Natural killer cell (primary cell): ENCODE data around the gene MASP1. TPM values are rescaled to one million over a fixed set of nuclear protein-coding genes. Genes with fewer than 3 reads are reported as not detected.

Experiments
- ATAC-seq, 3 donors: fragments of 150-1000 bp in 2 of 3; fragments of 200-7000 bp in 1 of 3; cut with Tn5 transposase; 1 replicate in 1 of 3; 2 replicates in 2 of 3; pipeline ENCODE4 v1.10.0; 2021; ENCODE audit warnings: mild to moderate bottlenecking in 2 of 3, moderate library complexity in 2 of 3
- DNase-seq, 2 donors: peaks; one replicate each; pipeline versions ENCODE4 v3.0.0 to v3.0.0-alpha.2; 2013 to 2021; ENCODE audit warnings: mixed read lengths in 1 of 2
- H3K27ac ChIP-seq: one replicate; pipeline ENCODE4 v1.5.1; 2013; ENCODE audit warnings: mild to moderate bottlenecking, low read length
- H3K27me3 ChIP-seq: one replicate; pipeline ENCODE4 v1.6.1; 2013; ENCODE audit warnings: low read length; ENCODE audit not compliant: control insufficient read depth, insufficient read depth
- H3K36me3 ChIP-seq: one replicate; pipeline ENCODE4 v1.6.1; 2013; ENCODE audit warnings: low read length; ENCODE audit not compliant: control insufficient read depth, insufficient read depth
- H3K4me1 ChIP-seq: one replicate; pipeline ENCODE4 v1.6.1; 2013; ENCODE audit warnings: low read length; ENCODE audit not compliant: control insufficient read depth, insufficient read depth
- H3K4me3 ChIP-seq: one replicate; pipeline ENCODE4 v1.5.1; 2013; ENCODE audit warnings: low read length
- H3K9me3 ChIP-seq: one replicate; pipeline ENCODE4 v1.6.1; 2013; ENCODE audit warnings: low read length; ENCODE audit not compliant: control insufficient read depth, insufficient read depth
- H3K27ac Mint-ChIP-seq, 2 donors: one replicate each; pipeline ENCODE4 v1.8.0; 2022; ENCODE audit warnings: mild to moderate bottlenecking in 2 of 2, mixed read lengths in 2 of 2, moderate library complexity in 1 of 2
- H3K27me3 Mint-ChIP-seq, 2 donors: one replicate each; pipeline ENCODE4 v1.8.0; 2022; ENCODE audit warnings: low read depth in 2 of 2, mixed read lengths in 2 of 2
- H3K36me3 Mint-ChIP-seq: one replicate; pipeline ENCODE4 v1.8.0; 2022; ENCODE audit warnings: mixed read lengths
- H3K4me1 Mint-ChIP-seq, 2 donors: one replicate each; pipeline ENCODE4 v1.8.0; 2022; ENCODE audit warnings: mixed read lengths in 2 of 2
- H3K4me3 Mint-ChIP-seq: one replicate; pipeline ENCODE4 v1.8.0; 2022; ENCODE audit warnings: mild to moderate bottlenecking, moderate library complexity, mixed read lengths
- H3K9me3 Mint-ChIP-seq, 2 donors: one replicate each; pipeline ENCODE4 v1.8.0; 2022; ENCODE audit warnings: mixed read lengths in 2 of 2
- WGBS: methylation state at CpG from one replicate; pipeline ENCODE4 v1.1.7; 2013; ENCODE audit warnings: missing lambda C conversion rate; ENCODE audit not compliant: insufficient coverage; 5-methylcytosine and 5-hydroxymethylcytosine counted together
- intact Hi-C: fragments of 100-400 bp; cut with micrococcal nuclease; formaldehyde crosslinking; loops from one replicate; pipeline ENCODE4 v1.14.2; 2022
- total RNA-seq, 4 donors: library from RNA; stranded (reverse); fragments of 120-200 nt in 1 of 4; gene quantifications; one replicate each; pipeline versions ENCODE4 v1.2.3 to v1.2.4, GENCODE V29; 2013 to 2022
- TF ChIP-seq, protein P1 (sequence below): fragments of 200-600 bp; IDR thresholded peaks from one replicate; pipeline ENCODE4 v1.8.0; 2022; ENCODE audit warnings: antibody characterized with exemption

Gene MASP1
- total RNA-seq, 3 donors from 2014 or later (not counting 1 experiment from before 2014, with no cell fraction given) = not detected

GRCh38 chr3:187264911-187265310 is 26.6 kb downstream of the MASP1 start:
- no peaks in the 10 kb centered on the region for H3K4me1 Mint-ChIP-seq
- no peak overlapping the region for H3K4me3 Mint-ChIP-seq
- no peak for DNase-seq
- H3K27ac Mint-ChIP-seq = no peak overlapping the region
- 93% methylated on average over 3 of the region's 3 CpGs for WGBS
- Histone ChIP-seq H3K27me3 (peaks cover 4% of the 10 kb centered on the region), H3K27ac (no peak overlapping the region), H3K4me1 (no peaks in the 10 kb centered on the region), H3K9me3 (peaks cover 2% of the 10 kb centered on the region), H3K4me3 (no peak overlapping the region), H3K36me3 (no peaks in the 10 kb centered on the region)
- intact Hi-C loops = no loop called here
- H3K27me3 Mint-ChIP-seq = peaks cover 15 to 47% of the 10 kb centered on the region in 2 donors
- no peak for ATAC-seq
- TF ChIP-seq, protein P1, sequence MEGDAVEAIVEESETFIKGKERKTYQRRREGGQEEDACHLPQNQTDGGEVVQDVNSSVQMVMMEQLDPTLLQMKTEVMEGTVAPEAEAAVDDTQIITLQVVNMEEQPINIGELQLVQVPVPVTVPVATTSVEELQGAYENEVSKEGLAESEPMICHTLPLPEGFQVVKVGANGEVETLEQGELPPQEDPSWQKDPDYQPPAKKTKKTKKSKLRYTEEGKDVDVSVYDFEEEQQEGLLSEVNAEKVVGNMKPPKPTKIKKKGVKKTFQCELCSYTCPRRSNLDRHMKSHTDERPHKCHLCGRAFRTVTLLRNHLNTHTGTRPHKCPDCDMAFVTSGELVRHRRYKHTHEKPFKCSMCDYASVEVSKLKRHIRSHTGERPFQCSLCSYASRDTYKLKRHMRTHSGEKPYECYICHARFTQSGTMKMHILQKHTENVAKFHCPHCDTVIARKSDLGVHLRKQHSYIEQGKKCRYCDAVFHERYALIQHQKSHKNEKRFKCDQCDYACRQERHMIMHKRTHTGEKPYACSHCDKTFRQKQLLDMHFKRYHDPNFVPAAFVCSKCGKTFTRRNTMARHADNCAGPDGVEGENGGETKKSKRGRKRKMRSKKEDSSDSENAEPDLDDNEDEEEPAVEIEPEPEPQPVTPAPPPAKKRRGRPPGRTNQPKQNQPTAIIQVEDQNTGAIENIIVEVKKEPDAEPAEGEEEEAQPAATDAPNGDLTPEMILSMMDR = no peak
- no peaks in the 10 kb centered on the region for H3K36me3 Mint-ChIP-seq
- no peaks in the 10 kb centered on the region for H3K9me3 Mint-ChIP-seq

DNA sequence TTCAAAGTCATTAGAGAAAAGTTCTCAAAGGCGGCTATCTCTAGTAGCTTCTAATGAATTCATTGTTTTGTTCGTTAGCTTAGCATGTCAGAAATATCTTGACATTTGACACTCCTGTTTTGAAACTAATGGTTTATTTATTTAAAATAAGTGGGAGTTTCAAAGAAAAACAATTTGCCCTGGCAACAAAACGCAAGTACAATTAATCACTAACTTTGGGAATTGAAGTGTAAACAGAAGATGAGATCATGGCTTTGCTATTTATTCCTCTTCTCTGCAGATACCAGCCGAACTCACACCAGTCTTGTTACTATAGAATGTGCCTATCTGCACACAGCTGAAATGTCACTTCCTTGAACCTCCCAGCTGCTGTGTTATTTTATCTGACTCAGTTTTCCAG is 27.5 kb downstream of the MASP1 start:
- Mint-ChIP-seq H3K27ac (no peak overlapping the region), H3K27me3 (peaks cover 17 to 51% of the 10 kb centered on the region in 2 donors), H3K36me3 (no peaks in the 10 kb centered on the region), H3K4me3 (no peak overlapping the region), H3K9me3 (no peaks in the 10 kb centered on the region), H3K4me1 (no peaks in the 10 kb centered on the region)
- TF ChIP-seq, protein P1 = no peak
- Histone ChIP-seq H3K27me3 (peaks cover 4% of the 10 kb centered on the region), H3K27ac (no peak overlapping the region), H3K36me3 (no peaks in the 10 kb centered on the region), H3K4me1 (no peaks in the 10 kb centered on the region), H3K9me3 (no peaks in the 10 kb centered on the region), H3K4me3 (no peak overlapping the region)
- WGBS = 91% methylated on average over 4 of the region's 4 CpGs
- ATAC-seq (no peak), DNase-seq (no peak)
- intact Hi-C loops = no loop called here

- DNase-seq (no peak), ATAC-seq (no peak)
- TF ChIP-seq, protein P1 = no peak
- intact Hi-C loops = no loop called here
- H3K4me1 ChIP-seq = no peaks in the 10 kb centered on the region
- Mint-ChIP-seq H3K36me3 (no peaks in the 10 kb centered on the region), H3K4me3 (no peak overlapping the region), H3K27me3 (peaks cover 14 to 50% of the 10 kb centered on the region in 2 donors), H3K9me3 (no peaks in the 10 kb centered on the region), H3K27ac (no peak overlapping the region), H3K4me1 (no peaks in the 10 kb centered on the region)
- no peaks in the 10 kb centered on the region for H3K9me3 ChIP-seq
- no peak overlapping the region for H3K27ac ChIP-seq
- no peak overlapping the region for H3K4me3 ChIP-seq
- H3K36me3 ChIP-seq = no peaks in the 10 kb centered on the region
- H3K27me3 ChIP-seq = peaks cover 4% of the 10 kb centered on the region
These were observed 28.3 kb downstream of the MASP1 start for GRCh38 chr3:187263270-187263669.

GRCh38 chr3:187262360-187262759 is 29.2 kb downstream of the MASP1 start:
- DNase-seq (no peak), ATAC-seq (no peak)
- Histone ChIP-seq H3K27ac (no peak overlapping the region), H3K36me3 (no peaks in the 10 kb centered on the region), H3K9me3 (no peaks in the 10 kb centered on the region), H3K4me1 (no peaks in the 10 kb centered on the region), H3K4me3 (no peak overlapping the region), H3K27me3 (peaks cover 4% of the 10 kb centered on the region)
- H3K27ac Mint-ChIP-seq = no peak overlapping the region
- H3K27me3 Mint-ChIP-seq = peaks cover 12 to 41% of the 10 kb centered on the region in 2 donors
- TF ChIP-seq, protein P1 = no peak
- 95% methylated on average over 6 of the region's 6 CpGs for WGBS
- intact Hi-C loops = no loop called here
- H3K36me3 Mint-ChIP-seq = no peaks in the 10 kb centered on the region
- no peaks in the 10 kb centered on the region for H3K9me3 Mint-ChIP-seq
- H3K4me1 Mint-ChIP-seq = no peaks in the 10 kb centered on the region
- H3K4me3 Mint-ChIP-seq = no peak overlapping the region
